ENCODE data around the gene RBM28.
"Not testable (repeated sequence)": the region's sequence is repeated elsewhere in the genome, so short reads cannot be mapped to it uniquely, and the experiment has no call there.

The RBM28 gene

DNA sequence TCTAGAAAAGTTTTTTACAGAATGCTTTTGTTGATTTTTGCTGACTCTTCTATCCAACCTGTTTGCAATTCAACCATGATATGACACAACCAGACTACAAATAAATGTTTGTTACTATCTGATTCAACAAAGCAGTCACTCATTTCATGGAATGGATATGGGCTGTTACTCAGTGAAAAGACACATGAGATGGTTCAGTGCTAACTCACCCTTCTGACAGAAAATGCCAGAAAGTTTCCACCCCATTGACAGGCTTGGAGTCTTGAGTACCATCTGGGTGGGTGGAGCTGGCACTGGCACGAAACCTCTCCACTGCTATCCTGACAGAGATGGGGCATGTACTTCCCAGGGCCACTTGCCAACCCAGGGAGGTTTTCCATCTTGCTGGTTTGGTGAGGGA, 39.5 kb downstream of the RBM28 start:
- H3K4me3 ChIP-seq (ENCODE audit: low read length): no peak overlapping the region
- no peak for DNase-seq (ENCODE audit: low read depth, low spot score)

DNA sequence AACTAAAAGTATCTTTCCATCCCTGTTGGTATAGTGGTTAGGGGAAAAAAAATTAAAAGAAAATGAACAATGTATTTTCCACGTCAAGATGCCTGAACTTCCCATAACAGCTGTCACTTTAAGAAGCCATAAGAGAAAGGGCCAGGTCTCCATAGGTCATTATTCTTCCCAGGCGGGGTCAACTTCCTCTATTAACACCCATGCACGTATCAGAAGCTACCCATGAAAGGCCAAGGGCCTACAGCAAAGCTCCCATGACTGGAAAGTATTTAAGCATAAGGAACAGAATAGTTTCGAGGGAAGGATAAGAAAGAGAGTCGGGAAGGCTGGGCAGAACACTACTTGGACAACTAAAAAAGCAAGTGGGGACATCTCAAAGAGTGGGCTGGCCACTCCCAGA, 40.1 kb downstream of the RBM28 start:
- DNase-seq (ENCODE audit: low read depth, low spot score): no peak
- no peak overlapping the region for H3K4me3 ChIP-seq (ENCODE audit: low read length)

DNA sequence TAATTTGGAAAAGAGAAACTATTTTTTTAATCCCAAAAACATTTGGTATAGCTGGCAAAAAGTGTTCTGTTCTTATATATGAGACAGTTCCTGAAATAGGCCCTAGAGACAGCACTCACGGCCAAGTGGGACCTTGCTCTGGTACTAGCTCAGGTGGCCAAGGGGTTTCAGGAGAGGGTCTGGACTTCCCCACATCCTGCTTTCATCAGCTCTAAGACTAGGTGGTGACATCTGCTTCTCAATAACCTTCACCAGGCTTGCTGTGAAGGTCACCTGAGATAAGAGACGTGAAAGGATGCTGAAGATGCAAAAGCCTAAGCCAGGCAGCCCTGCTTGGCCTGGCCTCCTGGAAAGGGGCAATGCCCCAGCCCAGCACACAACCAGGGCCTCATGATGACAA, 40.6 kb downstream of the RBM28 start:
- DNase-seq (ENCODE audit: low read depth, low spot score): no peak
- no peak overlapping the region for H3K4me3 ChIP-seq (ENCODE audit: low read length)

DNA sequence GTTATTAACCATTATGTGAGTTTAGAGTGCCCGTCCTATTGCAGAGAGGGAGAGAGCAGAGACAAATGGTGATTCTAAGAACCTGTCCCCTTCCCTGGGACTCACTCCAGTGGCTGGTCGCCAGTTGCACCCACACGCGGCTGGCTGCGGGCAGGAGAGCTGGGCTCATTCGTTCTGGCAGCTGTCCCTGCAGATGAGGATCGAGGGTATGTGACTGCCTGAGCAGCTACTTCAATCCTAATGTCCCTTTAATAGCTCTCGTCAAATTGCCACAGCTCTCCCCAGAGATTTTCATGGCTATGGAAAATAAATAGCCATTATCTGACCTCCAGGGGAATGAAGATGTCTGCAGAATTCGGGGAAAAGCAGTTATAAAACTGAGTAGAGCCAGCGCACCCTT, 41.6 kb downstream of the RBM28 start:
- DNase-seq (ENCODE audit: low read depth, low spot score): no peak
- H3K4me3 ChIP-seq (ENCODE audit: low read length): no peak overlapping the region

DNA sequence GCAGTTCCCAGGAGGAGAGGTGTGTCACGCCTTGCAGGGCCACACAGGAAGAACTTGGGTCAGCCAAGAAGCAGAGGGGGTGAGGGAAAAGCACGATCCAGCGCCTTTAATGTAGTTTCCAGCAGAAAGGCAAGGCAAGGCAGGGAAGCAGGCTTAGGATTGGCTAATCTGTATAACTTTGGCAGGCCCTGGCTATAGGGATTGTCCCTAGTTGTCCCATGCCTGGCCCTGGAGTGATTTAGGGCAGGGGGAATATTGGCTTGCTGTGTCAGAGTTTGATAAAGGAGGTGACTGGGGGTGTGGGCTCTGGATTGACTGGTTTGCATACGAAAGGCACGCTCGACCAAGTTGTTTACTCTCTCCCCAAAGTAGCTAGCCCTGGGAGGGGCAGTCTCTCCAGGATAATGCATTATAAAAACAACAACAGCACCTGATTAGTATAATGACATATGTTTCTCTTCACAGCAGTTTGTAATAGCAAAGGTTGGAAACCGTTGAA, 44.5 kb downstream of the RBM28 start:
- H3K4me3 ChIP-seq (ENCODE audit: low read length): no peak overlapping the region
- no peak for DNase-seq (ENCODE audit: low read depth, low spot score)

DNA sequence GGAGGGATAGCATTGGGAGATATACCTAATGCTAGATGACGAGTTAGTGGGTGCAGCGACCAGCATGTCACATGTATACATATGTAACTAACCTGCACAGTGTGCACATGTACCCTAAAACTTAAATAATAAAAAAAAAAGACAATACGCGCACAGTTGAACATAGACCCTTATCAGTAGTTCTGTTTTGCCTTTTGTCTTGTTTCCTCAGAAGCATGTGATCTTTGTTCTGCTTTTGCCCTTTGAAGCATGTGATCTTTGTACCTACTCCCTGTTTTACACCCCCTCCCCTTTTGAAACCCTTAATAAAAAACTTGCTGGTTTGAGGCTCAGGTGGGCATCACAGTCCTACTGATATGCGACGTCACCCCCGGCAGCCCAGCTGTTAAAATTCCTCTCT, 45.7 kb downstream of the RBM28 start:
- DNase-seq (ENCODE audit: low read depth, low spot score); H3K4me3 ChIP-seq (ENCODE audit: low read length): not testable (repeated sequence)

DNA sequence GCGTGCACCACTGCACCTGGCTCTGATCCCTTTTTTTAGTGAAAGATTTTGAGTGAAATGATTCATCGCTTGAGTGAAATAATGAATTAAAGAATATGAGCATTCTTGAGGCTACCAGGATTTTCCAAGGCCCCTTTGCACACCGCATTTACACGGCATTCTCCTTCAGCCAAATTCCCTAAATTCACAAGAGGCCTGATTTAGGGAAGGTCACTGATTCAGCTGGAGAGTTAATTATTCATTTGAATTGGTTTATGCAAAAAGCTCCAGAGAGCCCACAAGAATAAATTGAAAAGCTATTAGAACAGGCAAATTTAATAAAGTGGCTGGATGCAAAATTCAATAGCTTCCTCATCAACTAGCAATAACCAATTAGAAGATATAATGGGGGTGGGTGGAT, 56.2 kb downstream of the RBM28 start:
- DNase-seq (ENCODE audit: low read depth, low spot score): no peak
- H3K4me3 ChIP-seq (ENCODE audit: low read length): no peak overlapping the region

DNA sequence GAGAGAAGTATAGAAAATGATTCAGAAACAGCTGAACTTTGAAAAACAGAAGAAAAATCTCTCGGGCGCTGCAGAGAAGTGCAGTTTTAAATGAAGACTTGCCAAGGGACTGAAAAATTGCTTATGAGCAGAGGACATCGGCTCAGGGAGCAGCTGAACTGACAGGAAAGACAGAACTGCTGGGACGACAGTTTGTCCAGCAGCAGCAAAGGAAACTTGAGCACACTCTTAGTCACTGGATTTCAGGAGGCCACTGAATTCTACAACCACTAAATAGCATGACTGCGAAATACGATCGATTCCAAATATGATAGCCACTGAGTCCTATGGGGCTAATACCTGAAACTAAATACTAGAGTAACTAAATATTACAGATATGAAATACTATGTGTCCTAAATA, 59.6 kb downstream of the RBM28 start:
- no peak overlapping the region for H3K4me3 ChIP-seq (ENCODE audit: low read length)
- no peak for DNase-seq (ENCODE audit: low read depth, low spot score)

DNA sequence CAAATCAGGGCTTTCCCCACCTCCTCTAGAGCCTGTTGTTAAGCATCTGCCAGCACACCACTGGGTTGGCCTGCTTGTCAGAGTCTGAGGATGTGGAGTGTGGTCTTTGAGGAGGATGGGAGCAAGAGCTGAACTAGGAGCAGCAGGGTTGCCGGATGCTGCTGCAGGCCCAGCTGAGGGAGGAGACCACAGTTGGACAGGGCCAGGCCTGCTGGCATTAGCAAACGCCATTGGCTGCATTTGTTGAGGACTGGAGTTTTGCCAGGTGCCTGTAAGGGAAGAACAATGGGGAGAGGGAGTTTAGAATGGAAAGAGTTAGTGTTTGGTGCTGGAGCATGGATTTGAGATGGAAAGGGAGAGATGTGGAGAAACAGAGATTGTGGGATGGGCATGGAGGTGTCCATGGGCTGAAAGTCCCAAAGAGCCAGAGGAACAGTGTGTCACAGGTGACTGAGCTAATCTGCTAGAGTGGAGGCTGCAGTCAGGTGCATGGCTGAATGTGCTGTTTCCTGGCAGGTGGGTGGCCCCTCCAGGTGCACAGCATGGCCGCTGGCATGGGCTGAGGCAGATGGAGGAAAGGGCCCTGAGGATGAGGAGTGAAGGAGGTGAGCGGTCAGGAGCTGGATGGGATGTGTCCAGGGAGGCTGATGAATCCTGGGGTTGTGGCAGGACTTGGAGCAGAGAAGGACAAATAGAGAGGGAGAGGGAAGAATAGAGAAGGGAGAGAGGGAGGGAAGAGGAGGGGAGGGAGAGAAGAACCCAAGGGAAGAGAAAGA, 61.9 kb downstream of the RBM28 start:
- no peak for DNase-seq (ENCODE audit: low read depth, low spot score)

DNA sequence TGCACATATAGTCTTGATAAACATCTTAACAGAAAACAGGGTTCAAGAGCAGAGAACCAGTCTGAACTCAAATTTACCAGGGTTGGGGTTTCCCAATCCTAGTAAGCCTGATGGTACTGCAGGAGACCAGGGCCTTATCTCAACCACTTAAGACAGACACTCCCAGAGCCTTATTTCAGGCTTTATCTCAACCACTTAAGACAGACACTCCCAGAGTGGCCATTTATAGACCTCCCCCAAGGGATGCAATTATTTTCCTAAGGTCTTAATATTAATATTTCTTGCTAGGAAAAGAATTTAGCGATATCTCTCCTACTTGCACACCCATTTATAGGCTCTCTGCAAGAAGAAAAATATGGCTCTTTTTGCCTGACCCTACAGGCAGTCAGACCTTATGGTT, 63.3 kb downstream of the RBM28 start:
- H3K4me3 ChIP-seq (ENCODE audit: low read length); DNase-seq (ENCODE audit: low read depth, low spot score): not testable (repeated sequence)

More for the DNA sequence above, 61.9 kb downstream of the RBM28 start:
- no peak overlapping the region for H3K4me3 ChIP-seq (ENCODE audit: low read length)

DNA sequence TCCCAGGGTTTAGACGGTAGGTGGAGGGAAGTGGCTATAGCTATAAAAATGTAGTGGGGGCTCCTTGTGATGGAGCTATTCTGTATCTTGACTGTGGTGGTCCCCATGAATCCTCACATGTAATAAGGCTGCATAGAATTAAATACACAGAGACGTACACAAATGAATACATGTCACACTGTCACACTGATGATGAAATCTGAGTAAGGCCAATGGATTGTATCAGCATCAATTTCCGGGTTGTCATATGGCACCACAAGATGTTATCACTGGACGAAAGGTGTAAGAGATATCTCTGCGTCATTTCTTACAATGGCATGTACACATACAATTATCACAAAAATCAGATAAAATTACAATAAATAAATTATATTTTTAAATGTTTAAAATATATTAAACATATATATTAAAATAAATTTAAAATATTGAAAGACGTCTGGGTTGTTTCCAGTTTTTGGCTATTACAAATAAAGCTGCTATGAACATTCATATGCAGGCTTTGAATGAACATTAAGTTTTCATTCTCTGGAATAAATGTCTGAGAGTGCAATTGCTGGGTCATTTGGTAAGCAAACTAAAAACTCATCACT, 64.5 kb downstream of the RBM28 start:
- no peak overlapping the region for H3K4me3 ChIP-seq (ENCODE audit: low read length)
- no peak for DNase-seq (ENCODE audit: low read depth, low spot score)

DNA sequence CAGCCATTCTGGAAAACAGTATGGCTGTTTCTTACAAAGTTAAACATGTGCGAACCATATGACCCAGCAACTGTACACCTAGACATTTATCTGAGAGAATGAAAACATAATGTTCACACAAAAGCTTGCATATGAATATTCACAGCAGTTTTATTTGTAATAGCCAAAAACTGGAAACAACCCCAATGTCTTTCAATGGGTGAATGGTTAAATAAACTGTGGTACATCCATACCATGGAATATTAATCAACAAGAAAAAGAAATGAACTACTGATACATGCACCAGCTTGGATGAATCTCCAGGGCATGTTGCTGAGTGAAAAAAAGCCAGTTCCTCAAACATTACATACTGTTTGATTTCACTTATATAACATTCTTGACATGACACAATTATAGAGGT, 65.3 kb downstream of the RBM28 start:
- no peak overlapping the region for H3K4me3 ChIP-seq (ENCODE audit: low read length)
- no peak for DNase-seq (ENCODE audit: low read depth, low spot score)

DNA sequence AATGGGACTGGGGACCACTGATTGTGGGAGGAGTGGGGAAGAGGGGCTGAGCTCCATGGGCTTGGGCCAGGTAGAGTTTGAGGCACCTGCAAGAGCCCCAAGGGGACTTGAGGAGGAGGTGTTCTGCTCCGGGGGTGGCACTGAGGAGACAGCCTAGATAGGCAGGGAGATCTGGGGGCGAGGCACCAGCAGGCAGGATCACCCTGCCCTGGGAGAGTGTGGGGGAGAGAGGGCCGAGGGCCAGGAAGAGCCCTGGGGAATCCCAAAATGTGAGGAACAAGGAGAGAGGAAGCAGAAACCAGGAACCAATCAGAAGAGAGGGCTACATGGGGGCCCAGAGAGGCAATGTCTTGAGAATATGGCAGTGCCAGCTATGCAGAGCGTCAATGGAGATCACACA, 68.0 kb downstream of the RBM28 start:
- H3K4me3 ChIP-seq (ENCODE audit: low read length): no peak overlapping the region
- no peak for DNase-seq (ENCODE audit: low read depth, low spot score)

DNA sequence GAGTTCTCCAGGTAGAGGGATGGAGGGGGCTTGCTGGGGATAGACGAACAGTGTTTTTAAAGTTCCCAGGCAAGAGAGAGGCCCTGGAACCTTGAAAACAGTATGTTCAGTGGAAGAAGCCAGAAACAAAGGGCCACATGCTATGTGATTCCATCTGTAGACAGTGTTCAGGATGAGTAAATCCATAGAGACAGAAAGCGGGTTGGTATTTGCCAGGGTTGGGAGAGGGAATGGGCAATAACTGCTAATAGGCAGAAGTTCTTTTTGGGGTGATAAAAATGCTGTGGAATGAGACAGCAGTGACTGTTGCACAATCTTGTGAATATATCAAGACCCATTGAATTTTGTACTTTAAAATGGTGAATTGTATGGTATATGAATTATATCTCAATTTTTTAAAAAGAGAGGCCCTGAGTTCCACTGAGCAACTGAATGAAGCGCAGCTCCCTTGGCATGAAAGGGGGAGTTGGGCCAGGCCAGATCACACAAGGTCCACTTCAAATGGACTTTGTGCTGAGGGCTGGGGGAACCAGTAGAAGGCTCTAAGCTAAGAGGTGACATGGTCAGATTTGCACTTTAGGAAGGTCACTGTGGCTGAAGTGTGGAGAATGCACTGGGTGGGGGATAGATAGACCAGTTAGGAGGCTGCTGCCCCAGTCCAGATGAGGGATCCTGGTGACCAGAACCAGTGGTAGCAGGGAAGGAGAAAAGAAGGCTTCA, 68.7 kb downstream of the RBM28 start:
- H3K4me3 ChIP-seq (ENCODE audit: low read length): no peak overlapping the region

DNA sequence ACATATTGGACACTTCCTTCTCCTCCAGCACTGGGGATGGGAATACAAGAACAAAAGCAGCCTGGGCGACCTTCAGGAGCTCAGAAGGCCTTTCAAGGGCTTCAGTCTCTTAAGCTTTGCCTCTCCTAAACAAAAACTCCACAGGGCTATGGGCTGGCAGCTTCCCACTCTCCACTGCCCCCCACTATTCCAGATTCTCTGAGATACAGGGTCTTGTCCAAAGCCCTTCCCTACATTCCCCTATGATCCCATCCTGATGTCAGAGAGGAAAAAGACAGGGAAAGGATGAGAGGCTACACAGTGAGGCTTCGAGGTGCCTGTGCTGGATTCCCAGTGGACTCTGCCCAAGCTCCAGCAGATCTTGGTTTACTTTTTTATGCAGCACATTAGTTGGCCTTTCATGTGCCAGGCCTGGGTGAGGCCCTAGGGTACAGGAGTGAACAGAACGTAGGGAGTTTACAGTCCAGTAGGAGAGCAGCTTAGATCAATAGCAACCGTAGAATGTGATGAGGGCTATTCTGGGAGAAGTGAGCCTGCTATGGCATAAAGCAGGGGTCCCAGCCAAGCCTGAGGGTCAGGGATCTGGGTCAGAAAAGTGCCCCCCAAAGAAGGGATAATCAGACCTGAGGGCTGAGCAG, 69.3 kb downstream of the RBM28 start:
- H3K4me3 ChIP-seq (ENCODE audit: low read length): no peak overlapping the region
- no peak for DNase-seq (ENCODE audit: low read depth, low spot score)

More for the DNA sequence above, 68.7 kb downstream of the RBM28 start:
- no peak for DNase-seq (ENCODE audit: low read depth, low spot score)

DNA sequence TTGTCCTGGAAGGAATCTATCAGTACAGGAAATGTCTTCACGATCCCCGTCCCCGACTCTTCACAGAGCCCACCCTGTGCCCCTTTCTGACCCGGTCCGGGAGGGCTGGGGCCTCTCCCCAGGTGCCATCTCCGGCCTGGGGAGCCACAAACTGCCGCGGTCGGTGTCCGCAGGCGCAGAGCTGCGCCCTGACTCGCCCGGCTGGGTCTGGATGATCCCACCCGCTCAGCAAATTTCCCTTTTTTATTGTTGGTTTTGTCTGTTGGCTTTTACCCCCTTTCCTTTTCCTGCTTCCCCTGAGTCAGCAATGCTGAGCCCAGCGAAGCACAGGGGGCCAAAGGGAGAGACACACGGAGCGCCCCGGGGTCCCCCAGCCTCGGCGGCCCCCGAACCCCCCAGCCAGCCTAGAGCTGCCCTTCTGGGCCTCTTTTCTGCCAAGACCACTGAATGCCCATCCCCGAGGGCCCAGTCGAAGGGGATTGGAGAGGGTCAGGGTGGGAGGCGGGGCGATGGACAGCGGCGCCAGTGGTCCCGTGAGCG, 71.7 kb downstream of the RBM28 start:
- no peak overlapping the region for H3K4me3 ChIP-seq (ENCODE audit: low read length)
- no peak for DNase-seq (ENCODE audit: low read depth, low spot score)

DNA sequence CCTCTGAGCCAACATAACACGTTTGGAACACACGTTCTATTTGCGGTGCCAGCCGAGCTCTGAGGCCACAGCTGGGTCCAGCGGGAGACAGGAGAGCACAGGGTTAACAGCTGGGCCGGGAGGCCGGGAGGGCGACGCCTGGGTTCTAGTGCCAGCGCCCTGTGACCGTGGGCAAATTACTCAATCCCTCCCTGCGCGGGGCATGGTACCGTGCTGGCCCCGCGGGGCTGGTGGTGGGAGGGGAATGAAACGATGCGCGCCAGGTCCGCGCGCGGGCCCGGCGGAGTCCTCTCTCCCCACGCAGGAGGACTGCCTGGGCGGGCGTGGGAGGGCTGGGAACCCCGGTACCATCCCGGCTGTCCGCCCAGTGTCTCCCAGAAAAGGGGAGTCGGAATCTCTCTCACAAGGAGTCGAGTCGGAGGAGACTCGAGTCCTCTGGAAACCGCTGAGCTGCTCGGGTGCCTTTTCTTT, 72.2 kb downstream of the RBM28 start:
- H3K4me3 ChIP-seq (ENCODE audit: low read length): no peak overlapping the region
- no peak for DNase-seq (ENCODE audit: low read depth, low spot score)

DNA sequence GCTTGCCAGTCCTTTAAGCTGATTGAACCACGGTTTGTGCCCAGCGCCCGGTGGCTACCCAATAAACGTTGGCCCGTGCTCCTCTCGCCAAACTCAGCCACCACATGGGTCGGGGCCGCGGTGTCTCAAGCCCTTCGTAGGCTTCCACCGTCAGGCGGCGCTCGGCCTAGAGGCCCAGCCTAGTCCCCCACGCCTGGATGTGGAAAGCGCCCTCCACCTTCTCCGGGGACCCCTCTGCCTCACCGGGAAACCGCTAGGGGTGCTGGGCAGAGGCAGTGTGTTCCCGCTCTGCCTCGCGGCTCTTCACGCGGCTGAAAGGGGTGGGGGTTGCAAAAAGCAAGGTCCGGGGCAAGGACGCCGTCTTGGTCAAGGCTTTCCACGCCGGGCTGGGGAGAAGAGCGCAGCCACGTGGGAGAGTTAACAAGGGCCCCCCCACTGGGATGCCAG, 72.9 kb downstream of the RBM28 start:
- H3K4me3 ChIP-seq (ENCODE audit: low read length): no peak overlapping the region
- no peak for DNase-seq (ENCODE audit: low read depth, low spot score)

DNA sequence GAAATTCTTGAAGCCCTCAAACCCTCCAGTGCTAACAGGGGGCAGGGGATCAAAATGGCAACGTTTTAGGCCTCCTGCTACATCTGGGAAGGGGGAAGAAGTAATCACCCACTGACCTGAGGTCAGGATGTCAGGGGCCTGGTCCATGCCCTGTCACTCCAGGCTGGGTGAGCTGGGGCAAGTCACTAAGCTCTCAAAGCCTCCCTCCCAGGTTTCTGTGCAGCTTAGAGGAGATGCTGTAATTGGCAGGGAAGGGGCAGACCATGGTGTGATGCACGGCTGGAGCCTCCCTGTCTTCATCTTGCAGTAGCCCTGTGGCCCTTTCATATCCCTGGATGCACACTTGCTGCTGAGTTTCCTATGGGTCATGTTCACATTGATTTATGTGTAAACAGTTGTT, 75.5 kb downstream of the RBM28 start:
- no peak for DNase-seq (ENCODE audit: low read depth, low spot score)
- H3K4me3 ChIP-seq (ENCODE audit: low read length): no peak overlapping the region

Measured in Jurkat, Clone E6-1 (cell line).